Calu3 (cell line): ENCODE measurements around the gene BPIFB6. TPM values are rescaled to one million over a fixed set of nuclear protein-coding genes. Genes with fewer than 3 reads are reported as not detected.

ENCODE experiments used
- BruUV-seq: library from RNA; stranded (reverse); fragments of 400-500 nt; replicated peaks from 2 replicates; lab custom pipeline; 2021; lab: Mats Ljungman, UMichigan
- CTCF ChIA-PET: fragments of 300-600 bp; sonication (Branson Sonifier 250); formaldehyde crosslinking; loops from one replicate; lab custom pipeline; 2022; ENCODE audit warnings: antibody characterized with exemption; lab: Charles Lee
- DNase-seq: peaks from one replicate; pipeline ENCODE4 v3.0.0; 2022
- H3K27ac Mint-ChIP-seq: one replicate; pipeline ENCODE4 v1.8.0; 2022; ENCODE audit warnings: mixed read lengths; ENCODE audit not compliant: unreplicated experiment
- H3K27me3 Mint-ChIP-seq: one replicate; pipeline ENCODE4 v1.8.0; 2022; ENCODE audit warnings: mixed read lengths; ENCODE audit not compliant: unreplicated experiment
- H3K36me3 Mint-ChIP-seq: one replicate; pipeline ENCODE4 v1.8.0; 2022; ENCODE audit warnings: mild to moderate bottlenecking, moderate library complexity, mixed read lengths; ENCODE audit not compliant: insufficient read depth, unreplicated experiment
- H3K4me1 Mint-ChIP-seq: one replicate; pipeline ENCODE4 v1.8.0; 2022; ENCODE audit warnings: mild to moderate bottlenecking, low read depth, mixed read lengths; ENCODE audit not compliant: unreplicated experiment
- H3K4me3 Mint-ChIP-seq: one replicate; pipeline ENCODE4 v1.8.0; 2022; ENCODE audit warnings: mild to moderate bottlenecking, low read depth, moderate library complexity, mixed read lengths; ENCODE audit not compliant: unreplicated experiment
- H3K9me3 Mint-ChIP-seq: one replicate; pipeline ENCODE4 v1.8.0; 2022; ENCODE audit warnings: low read depth, mixed read lengths; ENCODE audit not compliant: unreplicated experiment
- CTCF ChIP-seq: fragments of 200-600 bp; IDR thresholded peaks from one replicate; pipeline ENCODE4 v1.8.0; 2022; ENCODE audit warnings: antibody characterized with exemption; ENCODE audit not compliant: unreplicated experiment
- intact Hi-C: fragments of 100-400 bp; cut with micrococcal nuclease; formaldehyde crosslinking; loops from one replicate; pipeline ENCODE4 v1.10.0; 2022; ENCODE audit not compliant: unreplicated experiment
- total RNA-seq: library from RNA; stranded (reverse); gene quantifications from 2 replicates; pipeline ENCODE4 v1.2.3, GENCODE V29; 2022

BPIFB6 gene
- total RNA-seq, 1 experiment from 2014 or later = not detected

GRCh38 chr20:33062825-33063149 is 31.3 kb downstream of the BPIFB6 start:
- no peak for DNase-seq
- CTCF ChIA-PET = interaction anchor here (1.2 kb wide), 1 partner anchor 12 kb away, joined by 3 read pairs; no protein-coding TSS in a partner anchor
- BruUV-seq = no TSS peak
- no peak for TF ChIP-seq CTCF
- no peak overlapping the region for H3K4me3 Mint-ChIP-seq
- no peaks in the 10 kb centered on the region for H3K36me3 Mint-ChIP-seq
- H3K27me3 Mint-ChIP-seq = peaks cover 96% of the 10 kb centered on the region
- no peak overlapping the region for H3K27ac Mint-ChIP-seq
- intact Hi-C loops = no loop called here
- no peaks in the 10 kb centered on the region for H3K9me3 Mint-ChIP-seq
- no peaks in the 10 kb centered on the region for H3K4me1 Mint-ChIP-seq

DNA sequence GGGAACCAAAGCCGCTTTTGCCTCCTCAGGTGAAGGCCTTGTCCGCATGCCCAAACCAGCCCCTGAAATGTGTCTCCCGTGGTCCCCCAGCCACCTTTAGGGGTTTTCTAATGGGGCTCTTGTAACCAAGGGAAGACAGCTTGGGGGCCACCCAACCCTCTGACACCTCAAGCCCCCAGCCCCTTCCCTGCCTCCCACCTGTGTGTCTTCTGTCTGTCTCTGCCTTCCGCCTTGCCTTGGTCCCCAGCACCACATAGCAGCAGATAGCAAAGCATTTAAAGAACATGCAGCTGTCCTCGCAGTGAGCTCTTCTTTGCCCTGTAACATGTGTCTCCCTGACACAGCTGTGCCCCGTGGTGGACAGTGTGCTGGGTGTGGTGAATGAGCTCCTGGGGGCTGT is 31.8 kb downstream of the BPIFB6 start:
- BruUV-seq = no TSS peak
- Mint-ChIP-seq H3K27ac (no peak overlapping the region), H3K9me3 (no peaks in the 10 kb centered on the region), H3K36me3 (no peaks in the 10 kb centered on the region), H3K4me3 (no peak overlapping the region), H3K27me3 (peaks cover 96% of the 10 kb centered on the region), H3K4me1 (no peaks in the 10 kb centered on the region)
- intact Hi-C loops = no loop called here
- no peak for TF ChIP-seq CTCF
- DNase-seq = no peak
- CTCF ChIA-PET = interaction anchor here (0.7 to 1.2 kb wide), 2 partner anchors 11 to 25 kb away, joined by 3 read pairs; no protein-coding TSS in a partner anchor

DNA sequence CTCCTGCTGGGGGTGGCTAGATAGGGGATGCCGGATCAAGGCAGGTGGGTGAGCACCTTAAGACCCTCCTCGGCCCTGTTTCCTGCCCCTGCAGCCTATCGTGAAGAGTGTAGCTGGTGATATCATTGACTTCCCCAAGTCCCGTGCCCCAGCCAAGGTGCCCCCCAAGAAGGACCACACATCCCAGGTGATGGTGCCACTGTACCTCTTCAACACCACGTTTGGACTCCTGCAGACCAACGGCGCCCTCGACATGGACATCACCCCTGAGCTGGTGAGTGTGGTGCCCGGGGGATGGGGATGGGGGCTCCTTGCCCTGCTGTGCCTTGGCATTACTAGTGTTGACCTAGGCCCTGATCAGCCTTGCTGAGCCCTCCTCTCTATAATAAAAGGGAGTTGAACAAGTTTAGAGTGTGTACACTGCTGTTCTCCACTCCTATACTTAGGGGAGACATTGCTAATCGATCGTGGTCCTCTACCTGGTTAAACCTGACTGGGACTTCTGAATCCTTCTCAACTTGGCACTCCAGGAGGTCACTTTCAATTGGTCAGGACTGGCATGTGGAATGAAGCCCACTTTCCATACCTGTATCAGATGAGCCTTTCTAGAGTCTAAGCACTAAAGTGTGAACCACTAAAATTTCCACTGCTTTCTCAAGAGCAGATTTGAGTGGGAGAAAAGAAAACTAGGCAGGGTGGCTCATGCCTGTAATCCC is 33.3 kb downstream of the BPIFB6 start:
- intact Hi-C loops = no loop called here
- no TSS peak for BruUV-seq
- Mint-ChIP-seq H3K4me1 (no peaks in the 10 kb centered on the region), H3K9me3 (no peaks in the 10 kb centered on the region), H3K27ac (no peak overlapping the region), H3K36me3 (no peaks in the 10 kb centered on the region), H3K27me3 (peaks cover 96% of the 10 kb centered on the region), H3K4me3 (no peak overlapping the region)
- no peak for TF ChIP-seq CTCF
- no peak for DNase-seq
- CTCF ChIA-PET = no interaction called here

GRCh38 chr20:33065785-33066184 is 34.3 kb downstream of the BPIFB6 start:
- no peak for TF ChIP-seq CTCF
- no peak for DNase-seq
- intact Hi-C loops = no loop called here
- no peaks in the 10 kb centered on the region for H3K36me3 Mint-ChIP-seq
- peaks cover 96% of the 10 kb centered on the region for H3K27me3 Mint-ChIP-seq
- H3K27ac Mint-ChIP-seq = no peak overlapping the region
- no peak overlapping the region for H3K4me3 Mint-ChIP-seq
- CTCF ChIA-PET = no interaction called here
- no TSS peak for BruUV-seq
- no peaks in the 10 kb centered on the region for H3K4me1 Mint-ChIP-seq
- no peaks in the 10 kb centered on the region for H3K9me3 Mint-ChIP-seq
